ENCODE data around the gene KRT36. TPM values are rescaled to one million over a fixed set of nuclear protein-coding genes. Genes with fewer than 3 reads are reported as not detected.

The KRT36 gene
- total and polyA plus RNA-seq, 2 of the 8 experiments (the other 6 are each of a cell fraction or from before 2014, with no cell fraction given), result not detected

GRCh38 chr17:41527063-41528023 lies 37.6 kb upstream of the KRT36 start (continued):
- TF ChIP-seq JUN (IDR thresholded peaks at IDR 0.05; ENCODE audit: low read depth, low read length) (no peak), SP4 (IDR thresholded peaks at IDR 0.05; ENCODE audit: low read length) (0 out of 2 replicates have a peak, but pooled peaks have one; percentile 5)
